Suprapubic skin (tissue), 4 donors: ENCODE data around the gene APOB. TPM values are rescaled to one million over a fixed set of nuclear protein-coding genes. Genes with fewer than 3 reads are reported as not detected.

Experiments
- DNase-seq, 2 donors: peaks; one replicate each; pipeline ENCODE4 v3.0.0-alpha.2; 2019; ENCODE audit warnings: low spot score in 2 of 2
- H3K27ac ChIP-seq: fragments of 200-600 bp; sonication (generic); one replicate; pipeline ENCODE4 v1.5.1; 2019
- H3K27me3 ChIP-seq: fragments of 200-600 bp; sonication (generic); one replicate; pipeline ENCODE4 v1.5.1; 2019
- H3K36me3 ChIP-seq: fragments of 200-600 bp; sonication (generic); one replicate; pipeline ENCODE4 v1.5.1; 2019
- H3K4me1 ChIP-seq: fragments of 200-600 bp; sonication (generic); one replicate; pipeline ENCODE4 v1.5.1; 2019
- H3K4me3 ChIP-seq: fragments of 200-600 bp; sonication (generic); one replicate; pipeline ENCODE4 v1.5.1; 2019; ENCODE audit warnings: mild to moderate bottlenecking
- H3K9me3 ChIP-seq: fragments of 200-600 bp; sonication (generic); one replicate; pipeline ENCODE4 v1.5.1; 2019
- EP300 ChIP-seq: sonication (generic); formaldehyde crosslinking; IDR thresholded peaks from one replicate; pipeline ENCODE4 v1.6.1; 2017; ENCODE audit warnings: antibody characterized with exemption
- POLR2A ChIP-seq, 2 donors: fragments of 450-650 bp; IDR thresholded peaks; one replicate each; pipeline ENCODE4 v1.6.1; 2017; ENCODE audit warnings: antibody characterized with exemption in 2 of 2, mild to moderate bottlenecking in 2 of 2, moderate library complexity in 2 of 2
- POLR2AphosphoS5 ChIP-seq, 3 donors: sonication (generic); formaldehyde crosslinking; IDR thresholded peaks; one replicate each; pipeline ENCODE4 v1.6.1; 2017; ENCODE audit warnings: antibody characterized with exemption in 3 of 3
- WGBS: methylation state at CpG from one replicate; pipeline ENCODE4 v1.1.5; 2018; 5-methylcytosine and 5-hydroxymethylcytosine counted together
- total RNA-seq, 4 donors: library from RNA; depleted of rRNA; stranded (reverse); fragments of >200 nt; gene quantifications; one replicate each; pipeline ENCODE4 v1.1.0, GENCODE V29; 2016
- TF ChIP-seq, protein P1 (sequence below), 2 donors: fragments of 200-600 bp in 1 of 2; fragments of 450-650 bp in 1 of 2; sonication (generic) in 1 of 2; IDR thresholded peaks; one replicate each; pipeline ENCODE4 v1.5.1; 2016 to 2019; ENCODE audit warnings: antibody characterized with exemption in 2 of 2, mild to moderate bottlenecking in 1 of 2, moderate library complexity in 1 of 2

Gene APOB
- total RNA-seq, 4 donors from 2014 or later: 0.55 to 5.6 (median 3.4) TPM

DNA sequence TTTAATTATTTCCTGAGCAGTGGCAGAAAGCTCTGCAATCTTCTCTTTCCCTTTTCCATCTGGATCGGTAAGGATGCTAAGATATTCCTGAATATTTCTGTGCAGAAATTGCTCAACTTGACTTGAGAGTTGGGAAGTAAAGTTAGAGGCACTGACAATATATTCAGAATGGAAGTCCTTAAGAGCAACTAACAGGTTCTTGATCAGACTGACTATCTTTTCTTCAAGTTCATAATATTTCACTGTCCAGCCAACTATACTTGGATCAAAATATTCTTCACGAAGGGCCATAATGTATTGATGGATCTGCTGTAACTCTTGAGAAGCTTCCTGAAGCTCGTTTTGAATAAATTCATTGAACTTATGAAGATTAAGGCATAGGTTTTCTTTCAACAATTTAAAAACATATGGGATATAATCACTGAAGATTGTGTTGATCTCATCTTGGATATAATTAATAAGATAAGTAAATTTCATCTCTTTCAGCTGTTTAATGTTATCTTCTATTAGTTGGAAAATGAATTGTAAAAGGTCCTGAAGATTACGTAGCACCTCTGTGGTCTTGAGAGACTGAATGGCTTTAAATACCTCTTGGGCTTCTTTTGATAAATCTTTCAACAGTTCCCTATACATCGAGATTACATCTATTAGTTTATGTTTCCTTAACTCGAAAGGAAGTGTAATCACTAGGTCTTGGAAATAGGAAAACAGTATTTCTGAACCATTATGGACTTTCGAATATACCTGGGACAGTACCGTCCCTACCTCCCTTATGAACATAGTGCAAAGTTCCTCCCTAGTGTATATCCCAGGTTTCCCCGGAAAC lies 41.7 kb downstream of the APOB start:
- DNase-seq: no peak
- H3K36me3 ChIP-seq: no peaks in the 10 kb centered on the region
- TF ChIP-seq, protein P1, sequence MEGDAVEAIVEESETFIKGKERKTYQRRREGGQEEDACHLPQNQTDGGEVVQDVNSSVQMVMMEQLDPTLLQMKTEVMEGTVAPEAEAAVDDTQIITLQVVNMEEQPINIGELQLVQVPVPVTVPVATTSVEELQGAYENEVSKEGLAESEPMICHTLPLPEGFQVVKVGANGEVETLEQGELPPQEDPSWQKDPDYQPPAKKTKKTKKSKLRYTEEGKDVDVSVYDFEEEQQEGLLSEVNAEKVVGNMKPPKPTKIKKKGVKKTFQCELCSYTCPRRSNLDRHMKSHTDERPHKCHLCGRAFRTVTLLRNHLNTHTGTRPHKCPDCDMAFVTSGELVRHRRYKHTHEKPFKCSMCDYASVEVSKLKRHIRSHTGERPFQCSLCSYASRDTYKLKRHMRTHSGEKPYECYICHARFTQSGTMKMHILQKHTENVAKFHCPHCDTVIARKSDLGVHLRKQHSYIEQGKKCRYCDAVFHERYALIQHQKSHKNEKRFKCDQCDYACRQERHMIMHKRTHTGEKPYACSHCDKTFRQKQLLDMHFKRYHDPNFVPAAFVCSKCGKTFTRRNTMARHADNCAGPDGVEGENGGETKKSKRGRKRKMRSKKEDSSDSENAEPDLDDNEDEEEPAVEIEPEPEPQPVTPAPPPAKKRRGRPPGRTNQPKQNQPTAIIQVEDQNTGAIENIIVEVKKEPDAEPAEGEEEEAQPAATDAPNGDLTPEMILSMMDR (IDR thresholded peaks at IDR 0.05): no peak
- TF ChIP-seq POLR2AphosphoS5 (IDR thresholded peaks at IDR 0.05) (no peak), EP300 (no peak), POLR2A (IDR thresholded peaks at IDR 0.05) (no peak)
- 86% methylated on average over 9 of the region's 9 CpGs for WGBS
- H3K4me3 ChIP-seq: no peak overlapping the region
- H3K27ac ChIP-seq: no peak overlapping the region
- H3K9me3 ChIP-seq: no peaks in the 10 kb centered on the region
- H3K27me3 ChIP-seq: peaks cover 3% of the 10 kb centered on the region
- H3K4me1 ChIP-seq: no peaks in the 10 kb centered on the region

DNA sequence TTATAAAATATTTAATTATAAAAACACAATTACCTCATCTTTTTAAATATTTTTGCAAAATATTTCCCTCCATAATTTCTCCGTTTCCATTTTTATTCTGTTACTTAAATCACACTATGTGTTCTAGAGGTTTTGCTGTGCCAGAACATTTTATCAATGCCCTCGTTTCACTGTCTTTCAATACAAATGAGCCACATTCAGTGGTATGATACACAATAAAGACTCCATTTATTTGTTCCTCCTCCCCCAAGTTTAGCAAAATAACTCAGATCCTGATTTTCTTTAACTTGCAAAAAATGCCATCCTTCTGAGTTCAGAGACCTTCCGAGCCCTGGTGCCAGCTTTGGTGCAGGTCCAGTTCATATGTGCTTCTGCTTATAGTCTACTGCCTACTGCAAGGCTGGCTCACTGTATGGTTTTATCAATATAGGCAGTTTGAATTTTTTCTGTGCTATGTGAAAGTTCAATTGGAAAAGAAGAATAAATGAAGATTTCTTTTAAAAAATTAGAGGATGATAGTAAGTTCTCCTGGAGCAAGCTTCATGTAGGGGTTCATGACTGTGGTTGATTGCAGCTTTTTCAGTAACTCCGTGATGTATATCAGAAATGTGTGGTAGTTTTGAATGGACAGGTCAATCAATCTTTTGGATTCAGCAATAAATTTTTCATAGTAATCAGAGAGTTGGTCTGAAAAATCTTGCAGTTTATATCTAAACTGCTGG lies 42.5 kb downstream of the APOB start:
- no peak for DNase-seq
- 92% methylated on average over 4 of the region's 4 CpGs for WGBS
- Histone ChIP-seq H3K4me1 (no peaks in the 10 kb centered on the region), H3K27me3 (peaks cover 3% of the 10 kb centered on the region), H3K4me3 (no peak overlapping the region), H3K9me3 (no peaks in the 10 kb centered on the region), H3K27ac (no peak overlapping the region), H3K36me3 (no peaks in the 10 kb centered on the region)
- TF ChIP-seq EP300 (no peak), POLR2AphosphoS5 (IDR thresholded peaks at IDR 0.05) (no peak), POLR2A (IDR thresholded peaks at IDR 0.05) (no peak)
- TF ChIP-seq, protein P1 (IDR thresholded peaks at IDR 0.05): no peak

DNA sequence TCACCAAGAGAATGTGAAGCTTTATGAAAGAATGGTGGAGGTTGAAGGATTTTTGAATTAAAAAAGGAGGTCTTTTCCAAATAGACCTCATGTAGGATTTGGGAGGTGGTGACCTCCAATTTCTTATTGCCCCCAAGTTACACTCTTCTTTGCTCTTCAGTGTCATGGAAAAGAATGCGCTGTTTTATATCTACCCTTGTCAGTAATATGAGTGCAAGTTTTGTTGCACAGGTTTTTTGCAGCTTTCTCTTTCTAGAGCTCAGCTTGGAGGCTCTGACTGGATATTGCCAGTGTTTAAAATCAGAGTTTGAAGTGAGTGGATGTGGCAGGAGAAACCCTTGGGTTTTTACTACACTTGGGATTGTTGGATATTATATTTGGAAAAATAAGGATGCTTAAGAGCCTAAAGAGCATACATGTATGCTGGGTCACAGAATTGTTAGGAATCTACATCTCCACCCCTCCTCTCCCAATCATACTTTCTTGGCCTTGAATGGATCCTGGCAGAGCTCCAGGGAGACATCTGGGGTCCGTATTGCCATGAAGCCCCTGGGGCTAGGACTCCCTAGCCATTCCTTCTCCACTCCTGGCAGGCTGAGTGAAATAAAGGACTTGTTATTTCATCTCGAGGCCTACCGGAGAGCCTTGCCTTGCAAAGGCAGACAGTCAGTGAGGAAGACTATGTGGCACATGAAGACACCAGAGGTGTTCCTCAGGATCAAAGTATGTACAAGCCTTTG lies 43.8 kb downstream of the APOB start:
- H3K4me3 ChIP-seq: no peak overlapping the region
- WGBS: 69% methylated on average over 4 of the region's 4 CpGs
- H3K36me3 ChIP-seq: no peaks in the 10 kb centered on the region
- H3K27me3 ChIP-seq: no peaks in the 10 kb centered on the region
- H3K4me1 ChIP-seq: no peaks in the 10 kb centered on the region
- H3K27ac ChIP-seq: no peak overlapping the region
- no peak for DNase-seq
- TF ChIP-seq, protein P1 (IDR thresholded peaks at IDR 0.05): no peak
- TF ChIP-seq POLR2A (IDR thresholded peaks at IDR 0.05): no peak
- no peak for TF ChIP-seq EP300
- TF ChIP-seq POLR2AphosphoS5 (IDR thresholded peaks at IDR 0.05): no peak
- H3K9me3 ChIP-seq: no peaks in the 10 kb centered on the region

DNA sequence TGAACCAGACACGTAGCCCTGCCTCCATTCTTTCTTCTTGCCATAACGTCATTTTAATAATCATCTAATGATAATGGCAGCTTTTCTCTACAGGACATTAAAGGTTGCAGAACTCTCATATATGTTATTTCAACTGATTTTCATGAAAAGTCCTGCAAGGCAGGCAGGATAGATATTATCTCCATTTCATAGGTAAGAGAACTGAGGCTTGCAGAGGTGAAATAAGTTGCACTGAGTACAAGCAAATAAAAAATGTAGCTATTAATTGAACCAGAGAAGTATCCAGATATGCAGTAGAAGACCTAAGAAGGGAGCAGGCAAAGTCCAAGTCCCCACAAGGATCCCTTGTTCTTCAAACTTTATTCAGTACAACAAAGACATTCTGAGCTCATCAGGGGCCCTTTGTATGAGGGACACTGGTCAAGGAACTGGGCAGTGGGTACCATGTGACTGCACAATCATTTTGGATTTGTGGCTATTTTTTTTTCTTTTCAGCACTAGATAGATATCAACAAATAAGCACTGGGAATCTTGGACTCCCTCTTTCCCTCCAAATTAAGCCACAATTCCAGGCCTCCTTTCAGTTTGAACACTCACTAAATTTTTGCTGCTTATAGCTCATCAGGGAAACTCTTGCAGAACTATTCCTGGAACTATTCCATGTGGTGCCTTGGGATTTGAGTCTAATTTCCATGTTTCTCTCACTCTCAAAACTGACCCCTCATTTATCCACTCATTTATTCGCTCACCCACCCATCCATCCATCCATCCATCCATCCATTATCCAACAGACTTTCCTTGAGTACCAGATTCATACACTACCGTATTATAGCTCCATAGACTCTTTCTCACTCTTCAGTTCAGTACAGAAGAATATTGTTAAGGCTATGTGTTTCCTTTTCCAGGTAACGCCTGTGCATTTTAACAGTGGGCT lies 44.6 kb downstream of the APOB start:
- H3K27ac ChIP-seq: no peak overlapping the region
- no peaks in the 10 kb centered on the region for H3K9me3 ChIP-seq
- 94% methylated on average over 5 of the region's 5 CpGs for WGBS
- DNase-seq: no peak
- TF ChIP-seq POLR2AphosphoS5 (IDR thresholded peaks at IDR 0.05) (no peak), EP300 (no peak), POLR2A (IDR thresholded peaks at IDR 0.05) (no peak)
- TF ChIP-seq, protein P1 (IDR thresholded peaks at IDR 0.05): no peak
- H3K27me3 ChIP-seq: no peaks in the 10 kb centered on the region
- no peak overlapping the region for H3K4me3 ChIP-seq
- no peaks in the 10 kb centered on the region for H3K36me3 ChIP-seq
- H3K4me1 ChIP-seq: no peaks in the 10 kb centered on the region
